ENCODE data around the gene DDX6. TPM values are rescaled to one million over a fixed set of nuclear protein-coding genes. Genes with fewer than 3 reads are reported as not detected.

DDX6 gene
- total and polyA plus RNA-seq, 2 donors (not counting 3 experiments of a cell fraction or from before 2014, with no cell fraction given) = 19.1 to 138 TPM

GRCh38 chr11:118735203-118735602, 55.8 kb downstream of the DDX6 start:
- no peaks in the 10 kb centered on the region for H3K79me2 ChIP-seq (ENCODE audit: control insufficient read depth, insufficient read depth, low read length)
- H3K4me3 ChIP-seq (replicated peaks in 1 of 3; ENCODE audit: insufficient read depth in 1 of 3, low read depth in 1 of 3, low read length in 3 of 3) = no peak overlapping the region
- FAIRE-seq (no peak), DNase-seq (ENCODE audit: low read depth, low spot score) (no peak)
- peaks cover 0 to 4% of the 10 kb centered on the region in 2 experiments for H3K27me3 ChIP-seq (ENCODE audit: control insufficient read depth in 2 of 2, insufficient read depth in 2 of 2, low read length in 2 of 2)
- no peaks in the 10 kb centered on the region for H3K9me3 ChIP-seq (replicated peaks; ENCODE audit: control insufficient read depth, insufficient read depth, low read length)
- no peaks in the 10 kb centered on the region for H3K4me1 ChIP-seq (ENCODE audit: control insufficient read depth, extremely low read depth, insufficient read depth, low read length)
- H3K36me3 ChIP-seq (ENCODE audit: control insufficient read depth in 2 of 2, extremely low read depth in 1 of 2, insufficient read depth in 2 of 2, low read length in 2 of 2) = no peaks in the 10 kb centered on the region
- H2AFZ ChIP-seq (ENCODE audit: low read depth, low read length) = no peak overlapping the region
- no peak overlapping the region for H3K27ac ChIP-seq (ENCODE audit: insufficient read depth, low read depth, low read length)
- no peaks in the 10 kb centered on the region for H4K20me1 ChIP-seq (replicated peaks; ENCODE audit: control insufficient read depth, extremely low read depth, insufficient read depth, low read length)
- no TSS peak for BruUV-seq (replicated peaks)
- intact Hi-C loops (cut with micrococcal nuclease) (no loop called here), dilution Hi-C loops (cut with MboI; ENCODE audit: extremely low pct_ligation_motif_present, low sequenced_read_pairs) (no loop called here)
- ChIA-PET POLR2A (no interaction called here), CTCF (interaction anchor here (0.6 to 1.1 kb wide), 2 partner anchors 23 to 162 kb away, joined by 3 read pairs; no protein-coding TSS in a partner anchor)
- TF ChIP-seq FOS (IDR thresholded peaks at IDR 0.05; ENCODE audit: borderline replicate concordance, insufficient read depth, low read length) (no peak), JUN (IDR thresholded peaks at IDR 0.05; ENCODE audit: borderline replicate concordance, insufficient read depth, insufficient read length, low read depth) (no peak), POLR2A (IDR thresholded peaks at IDR 0.05; ENCODE audit: low read depth, low read length) (no peak), POLR2AphosphoS5 (IDR thresholded peaks at IDR 0.05; ENCODE audit: insufficient read depth, low read depth, low read length) (no peak), MYC (IDR thresholded peaks at IDR 0.05; ENCODE audit: low read depth, low read length) (no peak), MAX (IDR thresholded peaks at IDR 0.05; ENCODE audit: insufficient read depth, insufficient read length) (no peak), CTCF (IDR thresholded peaks at IDR 0.05; ENCODE audit: extremely low read depth in 1 of 2, insufficient read depth in 1 of 2, low read depth in 1 of 2, low read length in 2 of 2) (no peak), GATA2 (IDR thresholded peaks at IDR 0.05; ENCODE audit: insufficient read depth, insufficient read length, low read depth, low read length) (no peak), EZH2 (IDR thresholded peaks at IDR 0.05; ENCODE audit: borderline replicate concordance, low read depth, low read length, severe bottlenecking) (no peak)
- no peak overlapping the region for H3K9ac ChIP-seq (replicated peaks; ENCODE audit: extremely low read depth, insufficient read depth, low read length)
- no peak overlapping the region for H3K4me2 ChIP-seq (ENCODE audit: insufficient read depth, low read length)
- no peaks in the 10 kb centered on the region for H3K9me1 ChIP-seq (replicated peaks; ENCODE audit: control insufficient read depth, extremely low read depth, insufficient read depth, low read length)
